Naive thymus-derived CD4-positive, alpha-beta T cell (primary cell): ENCODE data around the gene MLLT10. TPM values are rescaled to one million over a fixed set of nuclear protein-coding genes. Genes with fewer than 3 reads are reported as not detected.
"Not testable (repeated sequence)": the region's sequence is repeated elsewhere in the genome, so short reads cannot be mapped to it uniquely, and the experiment has no call there.

Experiments used
- ATAC-seq: fragments of 150-1000 bp; cut with Tn5 transposase; 2 replicates; pipeline ENCODE4 v1.10.0; 2021; ENCODE audit warnings: mild to moderate bottlenecking, moderate library complexity
- CTCF ChIA-PET: fragments of 350-600 bp; sonication (Branson Sonifier 250); formaldehyde crosslinking; loops from one replicate; lab custom pipeline; 2021; ENCODE audit warnings: antibody characterized with exemption; lab: Charles Lee
- POLR2A ChIA-PET: fragments of 350-600 bp; sonication (Branson Sonifier 250); formaldehyde crosslinking; loops from one replicate; lab custom pipeline; 2021; ENCODE audit warnings: antibody characterized with exemption, inconsistent platforms; lab: Charles Lee
- DNase-seq, 9 donors: peaks; one replicate each; pipeline versions ENCODE4 v3.0.0 to v3.0.0-alpha.2; 2020 to 2022; ENCODE audit warnings: mixed read lengths in 1 of 9
- H3K27ac ChIP-seq: one replicate; pipeline ENCODE4 v1.7.0; 2013; ENCODE audit warnings: mild to moderate bottlenecking, low read depth, low read length, moderate library complexity
- H3K27me3 ChIP-seq, 2 donors: one replicate each; pipeline ENCODE4 v1.7.0; 2013; ENCODE audit warnings: low read length in 2 of 2, mild to moderate bottlenecking in 2 of 2, moderate library complexity in 2 of 2; ENCODE audit not compliant: control insufficient read depth in 2 of 2, insufficient read depth in 2 of 2
- H3K36me3 ChIP-seq, 3 experiments: 1 replicate in 2 of 3; 2 replicates in 1 of 3; pipeline ENCODE4 v1.7.0; 2013; ENCODE audit warnings: low read length in 3 of 3, mild to moderate bottlenecking in 3 of 3, moderate library complexity in 1 of 3; ENCODE audit not compliant: insufficient read depth in 3 of 3, control insufficient read depth in 2 of 3
- H3K4me1 ChIP-seq, 2 donors: one replicate each; pipeline ENCODE4 v1.7.0; 2013; ENCODE audit warnings: low read length in 2 of 2, mild to moderate bottlenecking in 2 of 2, moderate library complexity in 1 of 2; ENCODE audit not compliant: control insufficient read depth in 2 of 2, insufficient read depth in 2 of 2
- H3K4me3 ChIP-seq: 2 replicates; pipeline ENCODE4 v1.7.0; 2013; ENCODE audit warnings: mild to moderate bottlenecking, low read length
- H3K9me3 ChIP-seq, 3 experiments: 1 replicate in 2 of 3; 2 replicates in 1 of 3; pipeline ENCODE4 v1.7.0; 2013; ENCODE audit warnings: low read length in 3 of 3; ENCODE audit not compliant: control insufficient read depth in 2 of 3
- H3K27ac Mint-ChIP-seq, 9 donors: one replicate each; pipeline ENCODE4 v1.8.0; 2020 to 2022; ENCODE audit warnings: mixed read lengths in 9 of 9, mild to moderate bottlenecking in 8 of 9, moderate library complexity in 5 of 9, inconsistent platforms in 2 of 9
- H3K27me3 Mint-ChIP-seq, 5 donors: one replicate each; pipeline ENCODE4 v1.8.0; 2021 to 2022; ENCODE audit warnings: mixed read lengths in 5 of 5, mild to moderate bottlenecking in 1 of 5
- H3K36me3 Mint-ChIP-seq, 5 donors: one replicate each; pipeline ENCODE4 v1.8.0; 2020 to 2022; ENCODE audit warnings: mixed read lengths in 5 of 5, mild to moderate bottlenecking in 3 of 5, inconsistent platforms in 1 of 5
- H3K4me1 Mint-ChIP-seq, 7 donors: one replicate each; pipeline ENCODE4 v1.8.0; 2020 to 2022; ENCODE audit warnings: mixed read lengths in 7 of 7, mild to moderate bottlenecking in 3 of 7, inconsistent platforms in 1 of 7
- H3K4me3 Mint-ChIP-seq, 10 donors: one replicate each; pipeline ENCODE4 v1.8.0; 2020 to 2022; ENCODE audit warnings: mild to moderate bottlenecking in 10 of 10, mixed read lengths in 10 of 10, moderate library complexity in 6 of 10, inconsistent platforms in 2 of 10
- H3K9me3 Mint-ChIP-seq, 11 donors: one replicate each; pipeline ENCODE4 v1.8.0; 2020 to 2022; ENCODE audit warnings: mixed read lengths in 11 of 11, mild to moderate bottlenecking in 4 of 11, inconsistent platforms in 1 of 11, moderate library complexity in 1 of 11
- intact Hi-C, 2 donors: fragments of 100-400 bp; cut with micrococcal nuclease; formaldehyde crosslinking; loops; one replicate each; pipeline ENCODE4 v1.15.1; 2023
- polyA plus RNA-seq, 2 donors: library from polyadenylated mRNA; unstranded; fragments of 300-500 nt; fragmentation: Illumina TruSeq; gene quantifications; one replicate each; pipeline ENCODE4 v1.2.3, GENCODE V29; 2021
- total RNA-seq, 6 experiments: library from RNA in 5 of 6; stranded (reverse) in 5 of 6; gene quantifications; 1 replicate in 5 of 6; 2 replicates in 1 of 6; pipeline ENCODE4 v1.2.3 and lab custom pipeline; 2021 to 2026

The MLLT10 gene
- total and polyA plus RNA-seq, 7 experiments from 2014 or later = 6.0 to 74.2 (median 61.2) TPM

GRCh38 chr10:21628023-21628422 is 94.0 kb downstream of the MLLT10 start:
- H3K36me3 ChIP-seq = peaks cover 0 to 12% (median 8%) of the 10 kb centered on the region in 3 experiments
- H3K4me1 ChIP-seq = peaks cover 0 to 7% of the 10 kb centered on the region in 2 donors
- H3K4me3 ChIP-seq = no peak overlapping the region
- ATAC-seq (no peak), DNase-seq (no peak)
- intact Hi-C loops = no loop called here
- H3K27me3 ChIP-seq = no peaks in the 10 kb centered on the region
- no peak overlapping the region for H3K27ac ChIP-seq
- POLR2A ChIA-PET = no interaction called here
- Mint-ChIP-seq H3K4me3 (no peak overlapping the region), H3K27ac (peak overlapping the region in 1 of 9 donors; percentile 51), H3K27me3 (no peaks in the 10 kb centered on the region), H3K4me1 (peaks cover 18 to 69% (median 52%) of the 10 kb centered on the region in 7 donors), H3K36me3 (peaks cover 36 to 76% (median 69%) of the 10 kb centered on the region in 5 donors), H3K9me3 (peaks cover 0 to 6% (median 0%) of the 10 kb centered on the region in 11 donors)
- H3K9me3 ChIP-seq = no peaks in the 10 kb centered on the region
- CTCF ChIA-PET = no interaction called here

DNA sequence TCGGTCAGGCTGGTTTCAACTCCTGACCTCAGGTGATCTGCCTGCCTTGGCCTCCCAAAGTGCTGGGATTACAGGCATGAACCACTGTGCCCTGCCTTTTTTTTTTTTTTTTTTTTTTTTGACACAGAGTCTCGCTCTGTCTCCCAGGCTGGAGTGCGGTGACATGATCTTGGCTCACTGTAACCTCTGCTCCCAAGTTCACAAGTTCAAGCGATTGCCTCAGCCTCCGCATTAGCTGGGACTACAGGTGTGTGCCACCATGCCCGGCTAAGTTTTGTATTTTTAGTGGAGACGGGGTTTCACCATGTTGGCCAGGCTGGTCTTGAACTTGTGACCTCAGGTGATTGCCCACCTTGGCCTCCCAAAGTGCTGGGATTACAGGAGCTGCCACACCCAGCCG is 94.6 kb downstream of the MLLT10 start:
- Mint-ChIP-seq H3K4me1 (peaks cover 18 to 64% (median 52%) of the 10 kb centered on the region in 7 donors), H3K36me3 (peaks cover 36 to 74% (median 71%) of the 10 kb centered on the region in 5 donors)
- H3K27ac Mint-ChIP-seq, H3K36me3 ChIP-seq, H3K27me3 Mint-ChIP-seq, ATAC-seq, H3K4me3 Mint-ChIP-seq, H3K27me3 ChIP-seq, H3K9me3 ChIP-seq, H3K4me1 ChIP-seq, POLR2A ChIA-PET, CTCF ChIA-PET, intact Hi-C loops, H3K4me3 ChIP-seq, H3K27ac ChIP-seq, DNase-seq, H3K9me3 Mint-ChIP-seq: not testable (repeated sequence)

- ChIA-PET CTCF (no interaction called here), POLR2A (no interaction called here)
- H3K27ac Mint-ChIP-seq = peak overlapping the region in 1 of 9 donors; percentile 12
Measured at GRCh38 chr10:21634599-21635365, 100.8 kb downstream of the MLLT10 start.

DNA sequence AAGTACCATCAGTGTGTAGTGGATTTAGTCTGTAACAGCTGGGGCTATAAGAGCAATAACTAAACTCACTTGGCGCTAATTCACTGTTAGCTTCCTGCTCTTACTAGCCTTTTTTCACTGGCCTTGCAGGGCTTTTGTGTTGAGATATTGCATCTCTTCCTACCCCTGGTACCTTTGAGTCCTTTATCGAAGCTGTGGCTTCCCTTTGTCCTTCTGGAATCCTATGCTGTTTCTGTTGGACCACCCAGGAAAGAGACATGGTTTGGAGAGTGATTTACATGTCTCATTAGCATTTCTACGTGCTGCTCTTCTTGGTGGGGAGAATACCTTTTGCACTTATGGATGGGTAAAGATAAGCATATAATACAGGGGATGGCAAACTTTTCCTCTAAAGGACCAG is 103.8 kb downstream of the MLLT10 start:
- Histone ChIP-seq H3K27me3 (no peaks in the 10 kb centered on the region), H3K36me3 (peaks cover 0 to 12% (median 7%) of the 10 kb centered on the region in 3 experiments), H3K9me3 (no peaks in the 10 kb centered on the region), H3K4me1 (no peaks in the 10 kb centered on the region), H3K27ac (no peak overlapping the region), H3K4me3 (no peak overlapping the region)
- POLR2A ChIA-PET = no interaction called here
- peak overlapping the region in 2 of 9 donors; percentile 16 to 42 for H3K27ac Mint-ChIP-seq
- DNase-seq (no peak), ATAC-seq (no peak)
- H3K36me3 Mint-ChIP-seq = peaks cover 15 to 59% (median 40%) of the 10 kb centered on the region in 5 donors
- no peaks in the 10 kb centered on the region for H3K27me3 Mint-ChIP-seq
- peaks cover 0 to 3% (median 0%) of the 10 kb centered on the region in 11 donors for H3K9me3 Mint-ChIP-seq
- H3K4me3 Mint-ChIP-seq = no peak overlapping the region
- CTCF ChIA-PET = no interaction called here
- intact Hi-C loops = no loop called here
- peaks cover 7 to 54% (median 28%) of the 10 kb centered on the region in 7 donors for H3K4me1 Mint-ChIP-seq

More at GRCh38 chr10:21634599-21635365, 100.8 kb downstream of the MLLT10 start:
- H3K27ac ChIP-seq = no peak overlapping the region
- Mint-ChIP-seq H3K4me1 (peaks cover 9 to 59% (median 27%) of the 10 kb centered on the region in 7 donors), H3K4me3 (no peak overlapping the region), H3K36me3 (peaks cover 24 to 69% (median 51%) of the 10 kb centered on the region in 5 donors), H3K27me3 (no peaks in the 10 kb centered on the region), H3K9me3 (peaks cover 0 to 3% (median 0%) of the 10 kb centered on the region in 11 donors)
- H3K4me3 ChIP-seq = no peak overlapping the region
- no peak for ATAC-seq
- H3K27me3 ChIP-seq = no peaks in the 10 kb centered on the region
- no peaks in the 10 kb centered on the region for H3K9me3 ChIP-seq
- intact Hi-C loops = no loop called here
- H3K4me1 ChIP-seq = no peaks in the 10 kb centered on the region
- no peak for DNase-seq
- peaks cover 0 to 11% (median 7%) of the 10 kb centered on the region in 3 experiments for H3K36me3 ChIP-seq

DNA sequence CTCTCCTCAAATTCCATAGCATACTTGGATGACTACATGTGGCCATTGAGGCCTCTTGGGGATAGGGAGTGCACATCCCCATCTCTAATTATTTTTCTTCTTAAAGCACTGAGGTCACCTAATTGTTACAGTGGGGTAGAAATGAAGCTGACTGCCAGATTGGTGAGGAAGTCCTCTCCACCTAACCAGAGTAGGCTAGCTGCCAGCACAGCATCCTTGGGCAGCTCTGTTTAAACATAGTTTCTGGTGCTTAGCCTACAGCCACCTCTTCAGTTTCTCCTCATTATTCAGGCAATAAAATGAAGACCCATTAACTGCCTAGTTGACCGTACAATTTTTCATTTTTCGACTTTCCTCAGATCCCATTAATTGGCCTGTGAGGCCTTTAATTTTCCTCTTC is 104.6 kb downstream of the MLLT10 start:
- H3K36me3 Mint-ChIP-seq = peaks cover 15 to 64% (median 41%) of the 10 kb centered on the region in 5 donors
- POLR2A ChIA-PET = no interaction called here

GRCh38 chr10:21648040-21648439 is 114.0 kb downstream of the MLLT10 start:
- intact Hi-C loops = no loop called here
- H3K9me3 ChIP-seq = no peaks in the 10 kb centered on the region
- Mint-ChIP-seq H3K4me3 (no peak overlapping the region), H3K4me1 (peaks cover 17 to 45% (median 41%) of the 10 kb centered on the region in 7 donors), H3K27me3 (no peaks in the 10 kb centered on the region), H3K36me3 (peaks cover 6 to 52% (median 24%) of the 10 kb centered on the region in 5 donors), H3K9me3 (peaks cover 0 to 5% (median 0%) of the 10 kb centered on the region in 11 donors), H3K27ac (peak overlapping the region in 2 of 9 donors; percentile 24 to 26)
- ATAC-seq (no peak), DNase-seq (no peak)
- H3K4me1 ChIP-seq = peaks cover 6% of the 10 kb centered on the region in 2 donors
- no peak overlapping the region for H3K27ac ChIP-seq
- POLR2A ChIA-PET = interaction anchor here (0.7 kb wide), 1 partner anchor 10 kb away, joined by 3 read pairs; no protein-coding TSS in a partner anchor
- CTCF ChIA-PET = no interaction called here
- no peaks in the 10 kb centered on the region for H3K27me3 ChIP-seq
- H3K36me3 ChIP-seq = peaks cover 0 to 12% (median 0%) of the 10 kb centered on the region in 3 experiments
- no peak overlapping the region for H3K4me3 ChIP-seq

More for the DNA sequence above, 104.6 kb downstream of the MLLT10 start:
- Histone ChIP-seq H3K9me3 (no peaks in the 10 kb centered on the region), H3K27me3 (no peaks in the 10 kb centered on the region), H3K4me1 (no peaks in the 10 kb centered on the region), H3K27ac (no peak overlapping the region), H3K4me3 (no peak overlapping the region), H3K36me3 (peaks cover 0 to 12% (median 7%) of the 10 kb centered on the region in 3 experiments)
- Mint-ChIP-seq H3K9me3 (peaks cover 0 to 3% (median 0%) of the 10 kb centered on the region in 11 donors), H3K27ac (no peak overlapping the region), H3K4me1 (peaks cover 7 to 61% (median 31%) of the 10 kb centered on the region in 7 donors), H3K4me3 (no peak overlapping the region), H3K27me3 (no peaks in the 10 kb centered on the region)
- ATAC-seq (no peak), DNase-seq (no peak)
- intact Hi-C loops = no loop called here
- CTCF ChIA-PET = interaction anchor here (0.6 kb wide), 1 partner anchor 126 kb away, joined by 3 read pairs; no protein-coding TSS in a partner anchor
